HG02870 (cell line): ENCODE data around the gene PIF1.
A peak's percentile ranks its signal among the peaks of the same experiment; 100 is the strongest.

Experiments used
- ATAC-seq: cut with Tn5 transposase; IDR thresholded peaks from one replicate; pipeline ENCODE4 v1.9.1; 2021; ENCODE audit warnings: mild to moderate bottlenecking, moderate library complexity; ENCODE audit not compliant: unreplicated experiment

PIF1 gene

GRCh38 chr15:64825431-64826294 is at the start of gene PIF1:
Gene PIF1, minus strand, starts transcription at chr15:64825647. Its CDS starts 1,312 bp downstream, at chr15:64824335.
- ATAC-seq: peak; percentile 86

GRCh38 chr15:64870353-64870752 is 44.9 kb upstream of the PIF1 start:
- no peak for ATAC-seq

- no peak for ATAC-seq
Measured at GRCh38 chr15:64869501-64869900, 44.1 kb upstream of the PIF1 start.

- no peak for ATAC-seq
Measured at GRCh38 chr15:64865998-64866520, 40.6 kb upstream of the PIF1 start.

- ATAC-seq: no peak
Measured at GRCh38 chr15:64865126-64865997, 39.9 kb upstream of the PIF1 start.

GRCh38 chr15:64864068-64864467 is 38.6 kb upstream of the PIF1 start:
- ATAC-seq: no peak

- no peak for ATAC-seq
Measured at GRCh38 chr15:64862408-64862807, 37.0 kb upstream of the PIF1 start.

GRCh38 chr15:64861960-64862359 is 36.5 kb upstream of the PIF1 start:
- ATAC-seq: no peak

- ATAC-seq: no peak
Measured at GRCh38 chr15:64861331-64861730, 35.9 kb upstream of the PIF1 start.

GRCh38 chr15:64859226-64859625 is 33.8 kb upstream of the PIF1 start:
- no peak for ATAC-seq

GRCh38 chr15:64858021-64858575 is 32.7 kb upstream of the PIF1 start:
- no peak for ATAC-seq

- no peak for ATAC-seq
Measured at GRCh38 chr15:64857421-64857820, 32.0 kb upstream of the PIF1 start.

GRCh38 chr15:64856429-64857145 is 31.1 kb upstream of the PIF1 start:
- no peak for ATAC-seq

- ATAC-seq: no peak
Measured at GRCh38 chr15:64855205-64855975, 29.9 kb upstream of the PIF1 start.

- ATAC-seq: no peak
Measured at GRCh38 chr15:64854526-64854925, 29.1 kb upstream of the PIF1 start.

GRCh38 chr15:64854041-64854440 is 28.6 kb upstream of the PIF1 start:
- ATAC-seq: no peak

- no peak for ATAC-seq
Measured at GRCh38 chr15:64851503-64851840, 26.0 kb upstream of the PIF1 start.

- no peak for ATAC-seq
Measured at GRCh38 chr15:64850778-64851502, 25.5 kb upstream of the PIF1 start.
